ENCODE measurements around the gene RPS24.

- TF ChIP-seq CTCF (conservative IDR thresholded peaks at IDR 0.05; ENCODE audit: low read depth in 2 of 2) (no peak), POLR2AphosphoS5 (IDR thresholded peaks at IDR 0.05; ENCODE audit: low read depth) (no peak), EZH2 (IDR thresholded peaks at IDR 0.05; ENCODE audit: low read depth, unreplicated experiment) (no peak), REST (IDR thresholded peaks at IDR 0.05; ENCODE audit: unreplicated experiment) (no peak), ZNF114 (CRISPR knock-in tag; IDR thresholded peaks at IDR 0.05) (no peak), EZH2phosphoT487 (IDR thresholded peaks at IDR 0.05; ENCODE audit: unreplicated experiment) (no peak), ETS1 (IDR thresholded peaks at IDR 0.05) (no peak), ZNF331 (CRISPR knock-in tag; IDR thresholded peaks at IDR 0.05; ENCODE audit: low read depth) (no peak), CREB1 (CRISPR knock-in tag; IDR thresholded peaks at IDR 0.05; ENCODE audit: low read depth) (no peak)
Measured at GRCh38 chr10:78045856-78046255, 12.2 kb downstream of the RPS24 start.
